ENCODE results near the gene KMT5B. TPM values are rescaled to one million over a fixed set of nuclear protein-coding genes. Genes with fewer than 3 reads are reported as not detected.

KMT5B gene
- total and polyA plus RNA-seq, 2 experiments from 2014 or later: 26.4 to 31.0 TPM

- no peak for TF ChIP-seq REST (IDR thresholded peaks at IDR 0.05; ENCODE audit: unreplicated experiment)
Observed at GRCh38 chr11:68149417-68149816, 63.7 kb downstream of the KMT5B start (continued).

- ATAC-seq (no peak), DNase-seq (ENCODE audit: low spot score) (no peak)
- no peaks in the 10 kb centered on the region for H3K36me3 ChIP-seq (ENCODE audit: insufficient read depth)
- no peaks in the 10 kb centered on the region for H3K4me1 ChIP-seq (ENCODE audit: insufficient read depth)
- no peak overlapping the region for H2AFZ ChIP-seq
- H3K27ac ChIP-seq (ENCODE audit: low read depth): no peak overlapping the region
- no peak overlapping the region for H3K4me2 ChIP-seq
- H3K4me3 ChIP-seq: no peak overlapping the region
- no peaks in the 10 kb centered on the region for H3F3A ChIP-seq (replicated peaks; ENCODE audit: low read depth)
- no peaks in the 10 kb centered on the region for H3K9me2 ChIP-seq (ENCODE audit: insufficient read depth)
- H4K20me1 ChIP-seq (replicated peaks; ENCODE audit: insufficient read depth): no peaks in the 10 kb centered on the region
- no peaks in the 10 kb centered on the region; the same call in 2 of the 3 replicates for H3K4me1 Mint-ChIP-seq
- H3K27ac Mint-ChIP-seq: no peak overlapping the region
- H3K27me3 ChIP-seq (ENCODE audit: insufficient read depth): no peaks in the 10 kb centered on the region
- H3K36me3 Mint-ChIP-seq (ENCODE audit: low read depth): no peaks in the 10 kb centered on the region; the same call in 2 of the 3 replicates
- H3K79me2 ChIP-seq (replicated peaks; ENCODE audit: insufficient read depth): no peaks in the 10 kb centered on the region
- H3K9me3 Mint-ChIP-seq: no peaks in the 10 kb centered on the region; the same call in 2 of the 3 replicates
- peaks cover 7% of the 10 kb centered on the region for H3K27me3 Mint-ChIP-seq (ENCODE audit: insufficient read depth, low read depth, poor library complexity)
- H3K4me3 Mint-ChIP-seq: no peak overlapping the region
- TF ChIP-seq CREB1 (CRISPR knock-in tag; IDR thresholded peaks at IDR 0.05; ENCODE audit: low read depth) (no peak), ZNF331 (CRISPR knock-in tag; IDR thresholded peaks at IDR 0.05; ENCODE audit: low read depth) (no peak), ZNF462 (CRISPR knock-in tag; IDR thresholded peaks at IDR 0.05) (no peak), CTCF (conservative IDR thresholded peaks at IDR 0.05; ENCODE audit: low read depth in 2 of 2) (no peak), JUNB (IDR thresholded peaks at IDR 0.05; ENCODE audit: unreplicated experiment) (no peak), POLR2AphosphoS5 (IDR thresholded peaks at IDR 0.05; ENCODE audit: low read depth) (no peak), ZNF114 (CRISPR knock-in tag; IDR thresholded peaks at IDR 0.05) (no peak), REST (IDR thresholded peaks at IDR 0.05; ENCODE audit: unreplicated experiment) (no peak), NANOG (IDR thresholded peaks at IDR 0.05; ENCODE audit: borderline replicate concordance) (no peak), STAT1 (IDR thresholded peaks at IDR 0.05; ENCODE audit: unreplicated experiment) (no peak)
Observed at GRCh38 chr11:68148879-68149278, 64.2 kb downstream of the KMT5B start.
